HEK293T (cell line): ENCODE results near the gene CYP2B6.

ENCODE experiments used
- ARNT ChIP-seq: fragments of 450-650 bp; IDR thresholded peaks from 2 replicates; pipeline ENCODE4 v1.6.1; 2017; ENCODE audit warnings: mild to moderate bottlenecking
- BHLHE40 ChIP-seq: fragments of 450-650 bp; IDR thresholded peaks from 2 replicates; pipeline ENCODE4 v1.6.1; 2016; ENCODE audit warnings: mild to moderate bottlenecking, moderate library complexity, borderline replicate concordance
- FOXM1 ChIP-seq: fragments of 450-650 bp; IDR thresholded peaks from 2 replicates; pipeline ENCODE4 v1.6.1; 2017; ENCODE audit warnings: mild to moderate bottlenecking, borderline replicate concordance
- HDGF ChIP-seq: fragments of 450-650 bp; IDR thresholded peaks from 2 replicates; pipeline ENCODE4 v1.6.1; 2017; ENCODE audit warnings: antibody characterized with exemption, borderline replicate concordance
- PKNOX1 ChIP-seq: fragments of 450-650 bp; IDR thresholded peaks from 2 replicates; pipeline ENCODE4 v1.6.1; 2016
- SP1 ChIP-seq: fragments of 450-650 bp; IDR thresholded peaks from 2 replicates; pipeline ENCODE4 v1.6.1; 2017
- SUZ12 ChIP-seq: fragments of 450-650 bp; IDR thresholded peaks from 2 replicates; pipeline ENCODE4 v1.6.1; 2016; ENCODE audit warnings: mild to moderate bottlenecking
- TARDBP ChIP-seq: fragments of 450-650 bp; IDR thresholded peaks from 2 replicates; pipeline ENCODE4 v1.6.1; 2016
- ZNF384 ChIP-seq: fragments of 450-650 bp; IDR thresholded peaks from 2 replicates; pipeline ENCODE4 v1.6.1; 2016

GRCh38 chr19:41039806-41040205 lies 48.7 kb downstream of the CYP2B6 start:
- TF ChIP-seq SUZ12 (no peak), ZNF384 (no peak), ARNT (no peak), PKNOX1 (no peak), SP1 (no peak), BHLHE40 (no peak), FOXM1 (no peak), TARDBP (no peak), HDGF (no peak)
